H1 (cell line): ENCODE data around the gene BOLA2B. TPM values are rescaled to one million over a fixed set of nuclear protein-coding genes. Genes with fewer than 3 reads are reported as not detected.
"Not testable (repeated sequence)": the region's sequence is repeated elsewhere in the genome, so short reads cannot be mapped to it uniquely, and the experiment has no call there.

Experiments
- CTCF ChIA-PET: fragments of 300-600 bp; sonication (Branson Sonifier 250); formaldehyde crosslinking; loops from one replicate; lab custom pipeline; 2021; ENCODE audit not compliant: partially characterized antibody; lab: Charles Lee
- POLR2A ChIA-PET: fragments of 300-600 bp; sonication (Branson Sonifier 250); formaldehyde crosslinking; loops from one replicate; lab custom pipeline; 2021; ENCODE audit warnings: inconsistent platforms; ENCODE audit not compliant: partially characterized antibody; lab: Charles Lee
- DNase-seq, 2 experiments: peaks; one replicate each; pipeline versions ENCODE4 v3.0.0 to v3.0.0-alpha.2; 2010 to 2022; ENCODE audit warnings: low spot score in 2 of 2, low read depth in 1 of 2, mixed read lengths in 1 of 2
- FAIRE-seq: peaks from 2 replicates; lab custom pipeline; 2011; peaks lifted over from hg19 to GRCh38; lab: Jason Lieb, UNC
- H2AFZ ChIP-seq: 2 replicates; pipeline ENCODE4 v1.8.1; 2012; ENCODE audit warnings: low read length, inconsistent platforms
- H2AK5ac ChIP-seq: 2 replicates; pipeline ENCODE4 v1.6.1; 2013; ENCODE audit warnings: low read depth, low read length
- H2BK120ac ChIP-seq: replicated peaks from 2 replicates; pipeline ENCODE3; 2013; ENCODE audit warnings: low read depth, low read length, inconsistent platforms
- H2BK12ac ChIP-seq: 2 replicates; pipeline ENCODE4 v1.6.1; 2013; ENCODE audit warnings: low read depth, low read length
- H2BK15ac ChIP-seq: 2 replicates; pipeline ENCODE4 v1.6.1; 2013; ENCODE audit warnings: low read length
- H2BK20ac ChIP-seq: 2 replicates; pipeline ENCODE4 v1.6.1; 2013; ENCODE audit warnings: low read length
- H2BK5ac ChIP-seq: 2 replicates; pipeline ENCODE4 v1.6.1; 2013; ENCODE audit warnings: low read depth, low read length
- H3K14ac ChIP-seq: 2 replicates; pipeline ENCODE4 v1.6.1; 2013; ENCODE audit warnings: inconsistent platforms; ENCODE audit not compliant: insufficient read length
- H3K18ac ChIP-seq: 2 replicates; pipeline ENCODE4 v1.6.1; 2013; ENCODE audit warnings: low read length; ENCODE audit errors: extremely low read depth
- H3K23ac ChIP-seq: 2 replicates; pipeline ENCODE4 v1.6.1; 2013; ENCODE audit warnings: inconsistent platforms; ENCODE audit not compliant: insufficient read length
- H3K23me2 ChIP-seq: 2 replicates; pipeline ENCODE4 v1.6.1; 2013; ENCODE audit warnings: low read depth, low read length
- H3K27ac ChIP-seq: 2 replicates; pipeline ENCODE4 v1.6.1; 2011; ENCODE audit warnings: low read depth, low read length, inconsistent platforms
- H3K27me3 ChIP-seq, 4 experiments: replicated peaks in 1 of 4; 1 replicate in 1 of 4; 2 replicates in 3 of 4; pipeline versions ENCODE4 v1.6.1 to v1.8.1; 2011 to 2013; ENCODE audit warnings: low read length in 3 of 4, mild to moderate bottlenecking in 3 of 4, inconsistent platforms in 2 of 4, mixed read lengths in 2 of 4, moderate library complexity in 1 of 4; ENCODE audit not compliant: control insufficient read depth in 3 of 4, insufficient read depth in 3 of 4; ENCODE audit errors: extremely low read depth in 1 of 4
- H3K36me3 ChIP-seq, 4 experiments: 2 replicates each; pipeline versions ENCODE4 v1.6.1 to v1.8.1; 2011 to 2013; ENCODE audit warnings: mild to moderate bottlenecking in 4 of 4, low read length in 3 of 4, moderate library complexity in 2 of 4, control low read depth in 1 of 4, inconsistent platforms in 1 of 4; ENCODE audit not compliant: insufficient read depth in 4 of 4, control insufficient read depth in 2 of 4
- H3K4ac ChIP-seq: replicated peaks from 2 replicates; pipeline ENCODE3; 2013; ENCODE audit warnings: low read length, low read depth, mixed read lengths, inconsistent platforms; ENCODE audit not compliant: insufficient read length
- H3K4me1 ChIP-seq, 4 experiments: replicated peaks in 1 of 4; 1 replicate in 1 of 4; 2 replicates in 3 of 4; pipeline versions ENCODE4 v1.6.1 to v1.8.1; 2011 to 2013; ENCODE audit warnings: low read length in 3 of 4, inconsistent platforms in 2 of 4, mixed read lengths in 1 of 4; ENCODE audit not compliant: insufficient read depth in 4 of 4, control insufficient read depth in 3 of 4
- H3K4me2 ChIP-seq, 2 experiments: 2 replicates each; pipeline versions ENCODE4 v1.6.1 to v1.8.1; 2011 to 2013; ENCODE audit warnings: low read depth in 2 of 2, low read length in 2 of 2, control low read depth in 1 of 2, inconsistent platforms in 1 of 2, mild to moderate bottlenecking in 1 of 2; ENCODE audit not compliant: insufficient read depth in 1 of 2
- H3K4me3 ChIP-seq, 4 experiments: fragments of 200-600, 300-600 bp in 1 of 4; sonication (generic), shearing (Covaris generic), sonication (Bioruptor Twin) in 1 of 4; 2 replicates each; pipeline versions ENCODE4 v1.5.1 to v1.8.1; 2011 to 2016; ENCODE audit warnings: low read length in 4 of 4, low read depth in 3 of 4, control low read depth in 2 of 4, inconsistent platforms in 2 of 4, mild to moderate bottlenecking in 2 of 4, mixed read lengths in 1 of 4, moderate library complexity in 1 of 4; ENCODE audit not compliant: insufficient read depth in 2 of 4; ENCODE audit errors: extremely low read depth in 1 of 4
- H3K56ac ChIP-seq: replicated peaks from 2 replicates; pipeline ENCODE3; 2013; ENCODE audit warnings: low read depth, mild to moderate bottlenecking, mixed read lengths, low read length, inconsistent platforms; ENCODE audit not compliant: insufficient read length
- H3K79me1 ChIP-seq: 2 replicates; pipeline ENCODE4 v1.6.1; 2013; ENCODE audit warnings: low read depth, low read length, control low read depth
- H3K79me2 ChIP-seq, 2 experiments: 2 replicates each; pipeline versions ENCODE4 v1.6.1 to v1.8.1; 2012 to 2013; ENCODE audit warnings: low read length in 2 of 2, mild to moderate bottlenecking in 2 of 2, inconsistent platforms in 1 of 2; ENCODE audit not compliant: insufficient read depth in 2 of 2, control insufficient read depth in 1 of 2
- H3K9ac ChIP-seq, 4 experiments: replicated peaks in 1 of 4; 1 replicate in 1 of 4; 2 replicates in 3 of 4; pipeline versions ENCODE4 v1.6.1 to v1.8.1; 2011 to 2013; ENCODE audit warnings: low read depth in 3 of 4, low read length in 3 of 4, control low read depth in 2 of 4, mild to moderate bottlenecking in 2 of 4, moderate library complexity in 2 of 4, inconsistent platforms in 1 of 4; ENCODE audit errors: extremely low read depth in 1 of 4
- H3K9me3 ChIP-seq, 2 experiments: 2 replicates each; pipeline versions ENCODE4 v1.6.1 to v1.8.1; 2012 to 2013; ENCODE audit warnings: mild to moderate bottlenecking in 2 of 2, moderate library complexity in 2 of 2, control low read depth in 1 of 2, inconsistent platforms in 1 of 2, low read depth in 1 of 2, low read length in 1 of 2, mixed read lengths in 1 of 2; ENCODE audit not compliant: insufficient read depth in 2 of 2
- H4K20me1 ChIP-seq, 2 experiments: replicated peaks in 1 of 2; 2 replicates each; pipeline versions ENCODE3 to v1.8.1; 2011 to 2013; ENCODE audit warnings: inconsistent platforms in 2 of 2, low read length in 2 of 2, mild to moderate bottlenecking in 1 of 2; ENCODE audit not compliant: insufficient read depth in 2 of 2, control insufficient read depth in 1 of 2
- H4K5ac ChIP-seq: 2 replicates; pipeline ENCODE4 v1.6.1; 2013; ENCODE audit warnings: low read length, low read depth, mixed read lengths, inconsistent platforms; ENCODE audit not compliant: insufficient read length
- H4K8ac ChIP-seq: 2 replicates; pipeline ENCODE4 v1.8.0; 2013; ENCODE audit warnings: mild to moderate bottlenecking, moderate library complexity, low read length, inconsistent platforms; ENCODE audit not compliant: insufficient read depth; ENCODE audit errors: extremely low read depth
- H4K91ac ChIP-seq: replicated peaks from 2 replicates; pipeline ENCODE3; 2013; ENCODE audit warnings: low read length, mixed read lengths, inconsistent platforms; ENCODE audit not compliant: insufficient read length
- WGBS, 2 experiments: shearing (Covaris generic) in 1 of 2; methylation state at CpG; one replicate each; pipeline versions ENCODE4 v1.1.6 to v1.1.7; 2013 to 2015; ENCODE audit warnings: low lambda C conversion rate in 2 of 2, mixed read lengths in 2 of 2, inconsistent platforms in 1 of 2, low coverage in 1 of 2, missing lambda C conversion rate in 1 of 2; ENCODE audit not compliant: insufficient replicate concordance in 2 of 2, insufficient coverage in 1 of 2, insufficient read length in 1 of 2; ENCODE audit errors: extremely low coverage in 1 of 2, missing lambda C conversion rate in 1 of 2; 5-methylcytosine and 5-hydroxymethylcytosine counted together
- polyA plus RNA-seq, 7 experiments: library from polyadenylated mRNA; depleted of rRNA in 3 of 7; stranded (reverse) in 5 of 7; unstranded in 2 of 7; fragments of >200 nt in 5 of 7; fragments of 200-250 nt in 2 of 7; gene quantifications; 1 replicate in 5 of 7; 2 replicates in 1 of 7; 4 replicates in 1 of 7; pipeline versions ENCODE4 v1.2.1 to v1.2.3, GENCODE V29; 2011 to 2013; ENCODE audit warnings: missing spikeins in 2 of 7, mixed read lengths in 2 of 7
- total RNA-seq: library from RNA; stranded (reverse); fragmentation: NEBNext Ultra II Directional; extraction: Animal tissue kit (Norgen Biotek cat#: 25700); gene quantifications from 2 replicates; pipeline ENCODE4 v1.2.1, GENCODE V29; 2021

Gene BOLA2B
- total and polyA plus RNA-seq, 2 of the 8 experiments (the other 6 are each of a cell fraction or from before 2014, with no cell fraction given) = 208 to 872 TPM

DNA sequence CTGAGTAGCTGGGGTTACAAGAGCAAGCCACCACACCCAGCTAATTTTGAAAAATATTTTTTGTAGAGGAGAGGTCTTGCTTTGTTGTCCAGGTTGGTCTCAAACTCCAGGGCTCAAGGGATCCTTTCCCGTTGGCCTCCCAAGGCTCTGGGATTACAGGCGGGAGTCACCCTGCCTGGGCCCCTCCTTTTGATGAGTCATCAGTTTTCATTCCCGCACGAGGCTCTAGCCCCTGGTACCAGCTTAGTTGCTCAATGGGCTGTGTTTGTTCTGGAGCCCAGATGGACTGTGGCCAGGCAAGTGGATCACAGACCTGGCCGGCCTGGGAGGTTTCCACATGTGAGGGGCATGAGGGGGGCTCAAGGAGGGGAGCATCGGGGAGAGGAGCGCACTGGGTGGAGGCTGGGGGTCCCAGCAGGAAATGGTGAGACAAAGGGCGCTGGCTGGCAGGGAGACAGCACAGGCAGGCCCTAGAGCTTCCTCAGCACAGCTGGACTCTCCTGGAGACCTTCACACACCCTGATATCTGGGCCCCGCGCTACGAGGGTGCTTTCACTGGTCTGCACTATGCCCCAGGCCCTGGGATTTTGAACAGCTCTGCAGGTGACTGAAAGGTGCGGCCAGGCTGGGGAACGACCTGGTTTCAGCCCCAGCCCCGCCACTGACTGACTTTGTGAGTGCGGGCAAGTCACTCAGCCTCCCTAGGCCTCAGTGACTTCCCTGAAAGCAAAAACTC, 6.3 kb upstream of the BOLA2B start:
- H3K56ac ChIP-seq, H2AFZ ChIP-seq, H2BK5ac ChIP-seq, H4K91ac ChIP-seq, H4K8ac ChIP-seq, H3K18ac ChIP-seq, H3K9me3 ChIP-seq, H3K79me2 ChIP-seq, H2BK15ac ChIP-seq, H3K9ac ChIP-seq, CTCF ChIA-PET, H4K20me1 ChIP-seq, H3K14ac ChIP-seq, POLR2A ChIA-PET, H2BK20ac ChIP-seq, H4K5ac ChIP-seq, H3K27ac ChIP-seq, H3K27me3 ChIP-seq, DNase-seq, H3K4me3 ChIP-seq, FAIRE-seq, H3K23ac ChIP-seq, H2BK120ac ChIP-seq, H3K4me1 ChIP-seq, H3K36me3 ChIP-seq, H3K23me2 ChIP-seq, H3K79me1 ChIP-seq, H2AK5ac ChIP-seq, H3K4ac ChIP-seq, H2BK12ac ChIP-seq, H3K4me2 ChIP-seq: not testable (repeated sequence)
- no CpG with 5 or more reads among the region's 15 CpGs for WGBS, 2 experiments

DNA sequence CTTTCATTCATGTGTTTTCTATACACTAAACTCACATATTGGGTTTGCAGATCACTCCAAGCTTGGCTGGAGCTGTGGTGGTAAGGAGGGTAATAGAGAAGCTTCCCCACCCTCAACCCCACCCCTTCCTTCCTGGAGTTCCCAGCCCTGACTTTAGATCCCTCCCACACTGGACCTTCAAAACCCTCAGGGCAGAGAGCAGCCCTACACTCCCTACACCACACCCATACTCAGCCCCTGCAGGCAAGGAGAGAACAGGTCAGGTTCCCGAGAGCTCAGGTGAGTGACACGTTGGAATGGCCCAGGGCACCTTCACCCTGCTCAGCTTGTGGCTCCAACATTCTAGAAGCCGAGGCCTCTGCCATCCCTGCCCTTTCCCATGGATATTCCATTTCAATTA, 5.6 kb upstream of the BOLA2B start, which contains the start of gene SULT1A3:
Gene SULT1A3 (plus strand): TSS at position 207 of the 400 bp plus-strand sequence. CDS start 1,474 bp downstream, outside the sequence.
- H4K20me1 ChIP-seq, H3K79me2 ChIP-seq, H2BK5ac ChIP-seq, H2AK5ac ChIP-seq, H2BK20ac ChIP-seq, H4K8ac ChIP-seq, CTCF ChIA-PET, H3K14ac ChIP-seq, H3K4me1 ChIP-seq, H2BK120ac ChIP-seq, H2AFZ ChIP-seq, H2BK12ac ChIP-seq, H3K27ac ChIP-seq, H3K56ac ChIP-seq, H3K9ac ChIP-seq, H3K9me3 ChIP-seq, FAIRE-seq, H4K5ac ChIP-seq, H3K23ac ChIP-seq, H3K36me3 ChIP-seq, DNase-seq, H3K23me2 ChIP-seq, POLR2A ChIA-PET, H3K4me3 ChIP-seq, H3K18ac ChIP-seq, H3K4me2 ChIP-seq, H3K79me1 ChIP-seq, H4K91ac ChIP-seq, H3K4ac ChIP-seq, H2BK15ac ChIP-seq, H3K27me3 ChIP-seq: not testable (repeated sequence)
- no CpG with 5 or more reads among the region's 3 CpGs for WGBS, 2 experiments
